PC-3 (cell line): ENCODE results near the gene RRAS2. TPM values are rescaled to one million over a fixed set of nuclear protein-coding genes. Genes with fewer than 3 reads are reported as not detected.

Experiments
- ATAC-seq: fragments of 200-7000 bp; cut with Tn5 transposase; 2 replicates; pipeline ENCODE4 v1.9.1; 2020; ENCODE audit warnings: mild to moderate bottlenecking, moderate library complexity
- BruUV-seq: library from RNA; stranded (reverse); fragments of 400-500 nt; replicated peaks from 2 replicates; lab custom pipeline; 2021; lab: Mats Ljungman, UMichigan
- CTCF ChIA-PET: fragments of 300-600 bp; sonication (Branson Sonifier 250); formaldehyde crosslinking; loops from one replicate; lab custom pipeline; 2022; ENCODE audit warnings: antibody characterized with exemption; lab: Charles Lee
- POLR2A ChIA-PET: fragments of 300-600 bp; sonication (Branson Sonifier 250); formaldehyde crosslinking; loops from one replicate; lab custom pipeline; 2022; ENCODE audit warnings: antibody characterized with exemption; ENCODE audit not compliant: unreplicated experiment; lab: Charles Lee
- DNase-seq: peaks from one replicate; pipeline ENCODE4 v3.0.0-alpha.2; 2015
- H2AFZ ChIP-seq: fragments of 300-600 bp; sonication (generic); 2 replicates; pipeline ENCODE4 v1.6.0; 2016; ENCODE audit warnings: antibody characterized with exemption, low read length
- H3F3A ChIP-seq: fragments of 300-600 bp; sonication (generic); one replicate; pipeline ENCODE4 v1.6.0; 2017; ENCODE audit warnings: antibody characterized with exemption, low read length, control low read depth, mild to moderate bottlenecking; ENCODE audit not compliant: unreplicated experiment
- H3K27ac ChIP-seq: fragments of 300-600 bp; sonication (generic); 2 replicates; pipeline ENCODE4 v1.5.1; 2016; ENCODE audit warnings: mild to moderate bottlenecking, low read length
- H3K27me3 ChIP-seq: fragments of 300-600 bp; sonication (generic); 2 replicates; pipeline ENCODE4 v1.6.1; 2016; ENCODE audit warnings: low read length, mixed read lengths
- H3K36me3 ChIP-seq: fragments of 300-600 bp; sonication (generic); 2 replicates; pipeline ENCODE4 v1.6.1; 2016; ENCODE audit warnings: low read depth, mixed run types, low read length, mixed read lengths
- H3K4me1 ChIP-seq: fragments of 300-600 bp; sonication (generic); 2 replicates; pipeline ENCODE4 v1.5.1; 2016; ENCODE audit warnings: low read length; ENCODE audit not compliant: insufficient read depth
- H3K4me2 ChIP-seq: fragments of 300-600 bp; sonication (generic); 2 replicates; pipeline ENCODE4 v1.6.0; 2016; ENCODE audit warnings: low read length
- H3K4me3 ChIP-seq: fragments of 300-600 bp; sonication (generic); 2 replicates; pipeline ENCODE4 v1.5.1; 2016; ENCODE audit warnings: mild to moderate bottlenecking, low read length, mixed read lengths
- H3K79me2 ChIP-seq: fragments of 300-600 bp; sonication (generic); 2 replicates; pipeline ENCODE4 v1.6.1; 2017; ENCODE audit warnings: low read length, mixed read lengths
- H3K9ac ChIP-seq: fragments of 300-600 bp; sonication (generic); 2 replicates; pipeline ENCODE4 v1.6.0; 2016; ENCODE audit warnings: mild to moderate bottlenecking, low read length
- H3K9me2 ChIP-seq: fragments of 300-600 bp; sonication (generic); replicated peaks from 2 replicates; pipeline ENCODE4 v1.6.1; 2016; ENCODE audit warnings: mixed run types, low read length, mixed read lengths
- H3K9me3 ChIP-seq: fragments of 300-600 bp; sonication (generic); 2 replicates; pipeline ENCODE4 v1.6.1; 2016; ENCODE audit warnings: low read length, mixed read lengths
- H4K20me1 ChIP-seq: fragments of 300-600 bp; sonication (generic); 2 replicates; pipeline ENCODE4 v1.6.1; 2016; ENCODE audit warnings: low read length, mixed read lengths
- CTCF ChIP-seq: fragments of 300-600 bp; sonication (generic); conservative IDR thresholded peaks from 2 replicates; pipeline ENCODE4 v1.5.1; 2017; ENCODE audit warnings: antibody characterized with exemption, low read depth, mild to moderate bottlenecking, low read length
- EZH2 ChIP-seq: fragments of 300-600 bp; sonication (generic); IDR thresholded peaks from one replicate; pipeline ENCODE4 v1.6.1; 2017; ENCODE audit warnings: antibody characterized with exemption, mild to moderate bottlenecking, low read length; ENCODE audit not compliant: unreplicated experiment
- EZH2phosphoT487 ChIP-seq: fragments of 300-600 bp; sonication (generic); IDR thresholded peaks from 2 replicates; pipeline ENCODE4 v1.6.1; 2018; ENCODE audit warnings: mild to moderate bottlenecking, antibody characterized with exemption, low read length, borderline replicate concordance
- intact Hi-C: fragments of 100-400 bp; cut with micrococcal nuclease; formaldehyde crosslinking; loops from 2 replicates; pipeline ENCODE4 v1.9.0; 2023
- total RNA-seq: library from RNA; depleted of rRNA; stranded (reverse); fragments of >200 nt; gene quantifications from 2 replicates; pipeline ENCODE4 v1.2.3, GENCODE V29; 2014; rRNA removed

The RRAS2 gene
- total RNA-seq, 1 experiment from 2014 or later, result 58.6 TPM

- Histone ChIP-seq H3K36me3 (no peaks in the 10 kb centered on the region), H3K27ac (no peak overlapping the region), H2AFZ (no peak overlapping the region), H3K4me1 (no peaks in the 10 kb centered on the region), H3F3A (no peaks in the 10 kb centered on the region), H3K9me2 (no peaks in the 10 kb centered on the region), H4K20me1 (no peaks in the 10 kb centered on the region), H3K9ac (no peak overlapping the region), H3K27me3 (peaks cover 42% of the 10 kb centered on the region), H3K79me2 (no peaks in the 10 kb centered on the region), H3K9me3 (no peaks in the 10 kb centered on the region), H3K4me3 (no peak overlapping the region), H3K4me2 (no peak overlapping the region)
- intact Hi-C loops, result no loop called here
- POLR2A ChIA-PET, result no interaction called here
- TF ChIP-seq EZH2phosphoT487, result no peak
- no peak for TF ChIP-seq EZH2
- TF ChIP-seq CTCF, result no peak
- CTCF ChIA-PET, result no interaction called here
- BruUV-seq, result no TSS peak
- no peak for DNase-seq
- ATAC-seq, result no peak
Observed at GRCh38 chr11:14229472-14229871, 129.5 kb downstream of the RRAS2 start.

- no peak overlapping the region for H3K4me2 ChIP-seq
- ChIA-PET POLR2A (no interaction called here), CTCF (no interaction called here)
- H3K27me3 ChIP-seq, result peaks cover 42% of the 10 kb centered on the region
- H3K4me1 ChIP-seq, result no peaks in the 10 kb centered on the region
- no peaks in the 10 kb centered on the region for H3K9me3 ChIP-seq
- no peaks in the 10 kb centered on the region for H3K36me3 ChIP-seq
- no peak overlapping the region for H3K4me3 ChIP-seq
- H3K27ac ChIP-seq, result no peak overlapping the region
- DNase-seq, result no peak
- H3K9ac ChIP-seq, result no peak overlapping the region
- H3F3A ChIP-seq, result no peaks in the 10 kb centered on the region
- no peaks in the 10 kb centered on the region for H4K20me1 ChIP-seq
- H3K79me2 ChIP-seq, result no peaks in the 10 kb centered on the region
- H3K9me2 ChIP-seq, result no peaks in the 10 kb centered on the region
- no TSS peak for BruUV-seq
- no peak for TF ChIP-seq EZH2
- TF ChIP-seq EZH2phosphoT487, result no peak
- no peak for TF ChIP-seq CTCF
- intact Hi-C loops, result no loop called here
- no peak for ATAC-seq
- no peak overlapping the region for H2AFZ ChIP-seq
Observed at GRCh38 chr11:14228356-14228755, 130.6 kb downstream of the RRAS2 start.

Other genes starting within 250 kb of the RRAS2 start
- 74.1 and 94.8 TPM in 2 replicates for gene COPB1, start 140.6 kb upstream of the RRAS2 start, total RNA-seq
- gene PSMA1, start 161.2 kb upstream of the RRAS2 start, total RNA-seq, result 213 and 275 TPM in 2 replicates